Neural cell (in vitro differentiated cells): ENCODE data around the gene FGF11. TPM values are rescaled to one million over a fixed set of nuclear protein-coding genes. Genes with fewer than 3 reads are reported as not detected.
A peak's percentile ranks its signal among the peaks of the same experiment; 100 is the strongest.

Source experiments
- H2AFZ ChIP-seq: fragments of 200-600, 300-800 bp; sonication (generic), shearing (Covaris generic); 2 replicates; pipeline ENCODE4 v1.6.0; 2014; ENCODE audit warnings: low read depth, mild to moderate bottlenecking, antibody characterized with exemption, low read length, moderate library complexity
- H3F3A ChIP-seq: fragments of 200-600 bp; shearing (Covaris generic); 2 replicates; pipeline ENCODE4 v1.6.1; 2016; ENCODE audit warnings: mild to moderate bottlenecking, moderate library complexity, mixed read lengths, antibody characterized with exemption, low read length; ENCODE audit not compliant: insufficient read depth, poor library complexity, severe bottlenecking
- H3K27ac ChIP-seq: fragments of 200-600, 300-800 bp; sonication (generic), shearing (Covaris generic); 2 replicates; pipeline ENCODE4 v1.5.1; 2014; ENCODE audit warnings: mild to moderate bottlenecking, low read length, moderate library complexity
- H3K27me3 ChIP-seq: fragments of 300-800, 200-600 bp; sonication (generic), shearing (Covaris generic); 2 replicates; pipeline ENCODE4 v1.6.0; 2014; ENCODE audit warnings: mild to moderate bottlenecking, low read depth, low read length, moderate library complexity; ENCODE audit not compliant: insufficient read depth
- H3K36me3 ChIP-seq: fragments of 300-800, 200-600 bp; sonication (generic), shearing (Covaris generic); 2 replicates; pipeline ENCODE4 v1.5.1; 2014; ENCODE audit warnings: mild to moderate bottlenecking, antibody characterized with exemption, low read length, moderate library complexity; ENCODE audit not compliant: insufficient read depth
- H3K4me2 ChIP-seq: fragments of 300-800, 200-600 bp; sonication (generic), shearing (Covaris generic); 2 replicates; pipeline ENCODE4 v1.6.0; 2014; ENCODE audit warnings: mild to moderate bottlenecking, low read length
- H3K4me3 ChIP-seq: fragments of 300-800, 200-600 bp; sonication (generic), shearing (Covaris generic); 2 replicates; pipeline ENCODE4 v1.5.1; 2014; ENCODE audit warnings: mild to moderate bottlenecking, low read length, moderate library complexity
- H3K79me2 ChIP-seq: fragments of 200-600 bp; shearing (Covaris generic); replicated peaks from 2 replicates; pipeline ENCODE4 v1.6.0; 2014; ENCODE audit warnings: mild to moderate bottlenecking, low read length, moderate library complexity; ENCODE audit not compliant: insufficient read depth
- H3K9ac ChIP-seq: fragments of 300-800, 200-600 bp; sonication (generic), shearing (Covaris generic); 2 replicates; pipeline ENCODE4 v1.6.1; 2016; ENCODE audit warnings: mild to moderate bottlenecking, low read length, mixed read lengths
- H3K9me2 ChIP-seq: fragments of 200-600 bp; shearing (Covaris generic); 2 replicates; pipeline ENCODE4 v1.6.1; 2016; ENCODE audit warnings: mild to moderate bottlenecking, low read length, mixed read lengths; ENCODE audit not compliant: insufficient read depth
- H3K9me3 ChIP-seq: fragments of 200-600, 300-800 bp; sonication (generic), shearing (Covaris generic); 2 replicates; pipeline ENCODE4 v1.6.1; 2016; ENCODE audit warnings: mild to moderate bottlenecking, mixed run types, low read length, moderate library complexity, mixed read lengths
- H4K20me1 ChIP-seq: fragments of 200-600 bp; shearing (Covaris generic); 2 replicates; pipeline ENCODE4 v1.6.1; 2016; ENCODE audit warnings: mild to moderate bottlenecking, mixed run types; ENCODE audit not compliant: insufficient read depth
- EP300 ChIP-seq: fragments of 450-650 bp; conservative IDR thresholded peaks from 2 replicates; pipeline ENCODE4 v1.6.1; 2014; ENCODE audit warnings: antibody characterized with exemption, mild to moderate bottlenecking, moderate library complexity; ENCODE audit not compliant: poor library complexity, severe bottlenecking
- EZH2 ChIP-seq: fragments of 200-600, 300-800 bp; shearing (Covaris generic), sonication (generic); IDR thresholded peaks from 2 replicates; pipeline ENCODE4 v1.6.1; 2014; ENCODE audit warnings: antibody characterized with exemption, low read length, borderline replicate concordance, mild to moderate bottlenecking; ENCODE audit not compliant: insufficient read depth, poor library complexity, severe bottlenecking
- MXI1 ChIP-seq: fragments of 450-650 bp; conservative IDR thresholded peaks from 2 replicates; pipeline ENCODE4 v1.6.1; 2014; ENCODE audit warnings: antibody characterized with exemption, mild to moderate bottlenecking; ENCODE audit not compliant: poor library complexity, severe bottlenecking
- POLR2AphosphoS5 ChIP-seq: IDR thresholded peaks from 2 replicates; pipeline ENCODE4 v1.6.1; 2012
- RAD21 ChIP-seq: fragments of 450-650 bp; conservative IDR thresholded peaks from 2 replicates; pipeline ENCODE4 v1.6.1; 2014; ENCODE audit warnings: antibody characterized with exemption, mild to moderate bottlenecking, moderate library complexity
- SMC3 ChIP-seq: fragments of 450-650 bp; conservative IDR thresholded peaks from 2 replicates; pipeline ENCODE4 v1.6.1; 2014; ENCODE audit warnings: antibody characterized with exemption, mild to moderate bottlenecking, moderate library complexity; ENCODE audit not compliant: poor library complexity
- TAF1 ChIP-seq: IDR thresholded peaks from 2 replicates; pipeline ENCODE4 v1.6.1; 2012; ENCODE audit warnings: low read depth
- polyA plus RNA-seq: library from polyadenylated mRNA; depleted of rRNA; stranded (reverse); fragments of >200 nt; gene quantifications from 2 replicates; pipeline ENCODE4 v1.2.3, GENCODE V29; 2014
- TF ChIP-seq, protein P1 (sequence below): fragments of 450-650 bp; IDR thresholded peaks from 2 replicates; pipeline ENCODE4 v1.5.1; 2014; ENCODE audit warnings: antibody characterized with exemption, mild to moderate bottlenecking, moderate library complexity; ENCODE audit not compliant: poor library complexity, severe bottlenecking
- TF ChIP-seq, protein P2 (sequence below): IDR thresholded peaks from 2 replicates; pipeline ENCODE4 v1.6.1; 2012; ENCODE audit warnings: borderline replicate concordance

The FGF11 gene
- polyA plus RNA-seq, 1 donor from 2014 or later: 16.4 TPM

DNA sequence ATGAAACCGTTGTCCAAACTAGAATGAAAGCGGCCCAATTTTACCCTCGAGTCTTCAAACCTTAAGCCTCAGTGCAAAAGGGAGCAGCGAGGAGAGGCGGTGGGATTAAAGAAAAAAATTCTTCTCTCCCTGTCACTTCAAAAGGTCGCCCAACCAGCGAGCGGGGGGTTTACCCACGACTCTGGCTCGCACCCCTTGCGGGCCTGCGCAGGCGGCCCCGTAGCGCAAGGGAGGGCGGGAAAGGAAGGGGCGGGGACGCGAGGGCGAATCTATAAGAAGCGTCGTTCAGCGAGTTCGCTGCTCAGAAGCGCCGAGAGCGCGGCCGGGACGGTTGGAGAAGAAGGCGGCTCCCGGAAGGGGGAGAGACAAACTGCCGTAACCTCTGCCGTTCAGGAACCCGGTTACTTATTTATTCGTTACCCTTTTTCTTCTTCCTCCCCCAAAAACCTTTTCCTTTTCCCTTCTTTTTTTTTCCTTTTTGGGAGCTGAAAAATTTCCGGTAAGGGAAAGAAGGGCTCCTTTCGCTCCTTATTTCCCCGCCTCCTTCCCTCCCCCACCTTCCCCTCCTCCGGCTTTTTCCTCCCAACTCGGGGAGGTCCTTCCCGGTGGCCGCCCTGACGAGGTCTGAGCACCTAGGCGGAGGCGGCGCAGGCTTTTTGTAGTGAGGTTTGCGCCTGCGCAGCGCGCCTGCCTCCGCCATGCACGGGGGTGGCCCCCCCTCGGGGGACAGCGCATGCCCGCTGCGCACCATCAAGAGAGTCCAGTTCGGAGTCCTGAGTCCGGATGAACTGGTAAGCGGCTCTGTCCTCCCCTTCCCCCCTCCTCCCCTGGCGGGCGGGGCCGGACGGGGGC is 45.0 kb downstream of the FGF11 start, which contains the start of gene POLR2A:
TSS of gene POLR2A (plus strand) at position 300 of the 852 bp plus-strand sequence.
- Histone ChIP-seq H3K36me3 (no peaks in the 10 kb centered on the region), H3K9ac (peak within 1 kb of the TSS; percentile 98), H2AFZ (peak within 1 kb of the TSS; percentile 91), H3K9me2 (no peaks in the 10 kb centered on the region), H3K4me2 (peak within 1 kb of the TSS; percentile 98), H3K4me3 (peak within 1 kb of the TSS; percentile 96), H3F3A (no peaks in the 10 kb centered on the region), H4K20me1 (no peaks in the 10 kb centered on the region), H3K9me3 (no peaks in the 10 kb centered on the region), H3K79me2 (peaks cover 55% of the 10 kb centered on the region), H3K27me3 (no peaks in the 10 kb centered on the region), H3K27ac (peak within 1 kb of the TSS; percentile 100)
- TF ChIP-seq, protein P1, sequence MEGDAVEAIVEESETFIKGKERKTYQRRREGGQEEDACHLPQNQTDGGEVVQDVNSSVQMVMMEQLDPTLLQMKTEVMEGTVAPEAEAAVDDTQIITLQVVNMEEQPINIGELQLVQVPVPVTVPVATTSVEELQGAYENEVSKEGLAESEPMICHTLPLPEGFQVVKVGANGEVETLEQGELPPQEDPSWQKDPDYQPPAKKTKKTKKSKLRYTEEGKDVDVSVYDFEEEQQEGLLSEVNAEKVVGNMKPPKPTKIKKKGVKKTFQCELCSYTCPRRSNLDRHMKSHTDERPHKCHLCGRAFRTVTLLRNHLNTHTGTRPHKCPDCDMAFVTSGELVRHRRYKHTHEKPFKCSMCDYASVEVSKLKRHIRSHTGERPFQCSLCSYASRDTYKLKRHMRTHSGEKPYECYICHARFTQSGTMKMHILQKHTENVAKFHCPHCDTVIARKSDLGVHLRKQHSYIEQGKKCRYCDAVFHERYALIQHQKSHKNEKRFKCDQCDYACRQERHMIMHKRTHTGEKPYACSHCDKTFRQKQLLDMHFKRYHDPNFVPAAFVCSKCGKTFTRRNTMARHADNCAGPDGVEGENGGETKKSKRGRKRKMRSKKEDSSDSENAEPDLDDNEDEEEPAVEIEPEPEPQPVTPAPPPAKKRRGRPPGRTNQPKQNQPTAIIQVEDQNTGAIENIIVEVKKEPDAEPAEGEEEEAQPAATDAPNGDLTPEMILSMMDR: peak; percentile 45
- TF ChIP-seq, protein P2, sequence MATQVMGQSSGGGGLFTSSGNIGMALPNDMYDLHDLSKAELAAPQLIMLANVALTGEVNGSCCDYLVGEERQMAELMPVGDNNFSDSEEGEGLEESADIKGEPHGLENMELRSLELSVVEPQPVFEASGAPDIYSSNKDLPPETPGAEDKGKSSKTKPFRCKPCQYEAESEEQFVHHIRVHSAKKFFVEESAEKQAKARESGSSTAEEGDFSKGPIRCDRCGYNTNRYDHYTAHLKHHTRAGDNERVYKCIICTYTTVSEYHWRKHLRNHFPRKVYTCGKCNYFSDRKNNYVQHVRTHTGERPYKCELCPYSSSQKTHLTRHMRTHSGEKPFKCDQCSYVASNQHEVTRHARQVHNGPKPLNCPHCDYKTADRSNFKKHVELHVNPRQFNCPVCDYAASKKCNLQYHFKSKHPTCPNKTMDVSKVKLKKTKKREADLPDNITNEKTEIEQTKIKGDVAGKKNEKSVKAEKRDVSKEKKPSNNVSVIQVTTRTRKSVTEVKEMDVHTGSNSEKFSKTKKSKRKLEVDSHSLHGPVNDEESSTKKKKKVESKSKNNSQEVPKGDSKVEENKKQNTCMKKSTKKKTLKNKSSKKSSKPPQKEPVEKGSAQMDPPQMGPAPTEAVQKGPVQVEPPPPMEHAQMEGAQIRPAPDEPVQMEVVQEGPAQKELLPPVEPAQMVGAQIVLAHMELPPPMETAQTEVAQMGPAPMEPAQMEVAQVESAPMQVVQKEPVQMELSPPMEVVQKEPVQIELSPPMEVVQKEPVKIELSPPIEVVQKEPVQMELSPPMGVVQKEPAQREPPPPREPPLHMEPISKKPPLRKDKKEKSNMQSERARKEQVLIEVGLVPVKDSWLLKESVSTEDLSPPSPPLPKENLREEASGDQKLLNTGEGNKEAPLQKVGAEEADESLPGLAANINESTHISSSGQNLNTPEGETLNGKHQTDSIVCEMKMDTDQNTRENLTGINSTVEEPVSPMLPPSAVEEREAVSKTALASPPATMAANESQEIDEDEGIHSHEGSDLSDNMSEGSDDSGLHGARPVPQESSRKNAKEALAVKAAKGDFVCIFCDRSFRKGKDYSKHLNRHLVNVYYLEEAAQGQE: peak; percentile 98
- TF ChIP-seq POLR2AphosphoS5: peak; percentile 100
- TF ChIP-seq TAF1: peak; percentile 100
- peak; percentile 70 for TF ChIP-seq EP300
- no peak for TF ChIP-seq RAD21

DNA sequence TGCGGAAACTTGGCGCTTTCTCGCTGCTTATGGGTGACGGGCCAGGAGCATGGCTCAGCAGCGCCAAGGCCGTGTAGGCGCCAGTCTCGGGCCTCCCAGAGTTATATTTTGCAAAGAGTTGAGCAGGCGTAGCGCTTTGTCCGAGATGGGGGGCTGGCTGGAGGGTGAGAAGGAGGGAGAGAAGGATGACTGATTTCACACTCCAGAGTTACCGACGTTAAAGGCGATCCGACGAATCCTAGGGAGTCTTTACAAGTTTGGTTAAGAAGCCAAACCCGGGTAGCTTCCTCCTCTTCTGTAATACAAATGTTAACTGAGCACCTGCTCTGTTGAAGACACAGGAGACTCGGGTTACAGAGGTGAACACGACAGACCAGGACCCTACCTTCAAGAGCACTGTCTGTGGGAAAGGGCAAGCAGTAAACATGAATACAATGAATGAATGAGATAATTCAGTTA is 45.6 kb downstream of the FGF11 start:
- no peaks in the 10 kb centered on the region for H3K27me3 ChIP-seq
- peak overlapping the region; percentile 98 for H3K9ac ChIP-seq
- H3K9me3 ChIP-seq: no peaks in the 10 kb centered on the region
- peak overlapping the region; percentile 100 for H3K27ac ChIP-seq
- TF ChIP-seq SMC3 (peak; percentile 59), TAF1 (no peak)
- no peaks in the 10 kb centered on the region for H3K36me3 ChIP-seq
- peak overlapping the region; percentile 85 for H3K4me2 ChIP-seq
- no peaks in the 10 kb centered on the region for H4K20me1 ChIP-seq
- H3F3A ChIP-seq: no peaks in the 10 kb centered on the region
- peaks cover 58% of the 10 kb centered on the region for H3K79me2 ChIP-seq
- H3K9me2 ChIP-seq: no peaks in the 10 kb centered on the region
- peak overlapping the region; percentile 33 for H2AFZ ChIP-seq
- H3K4me3 ChIP-seq: peak overlapping the region; percentile 96

DNA sequence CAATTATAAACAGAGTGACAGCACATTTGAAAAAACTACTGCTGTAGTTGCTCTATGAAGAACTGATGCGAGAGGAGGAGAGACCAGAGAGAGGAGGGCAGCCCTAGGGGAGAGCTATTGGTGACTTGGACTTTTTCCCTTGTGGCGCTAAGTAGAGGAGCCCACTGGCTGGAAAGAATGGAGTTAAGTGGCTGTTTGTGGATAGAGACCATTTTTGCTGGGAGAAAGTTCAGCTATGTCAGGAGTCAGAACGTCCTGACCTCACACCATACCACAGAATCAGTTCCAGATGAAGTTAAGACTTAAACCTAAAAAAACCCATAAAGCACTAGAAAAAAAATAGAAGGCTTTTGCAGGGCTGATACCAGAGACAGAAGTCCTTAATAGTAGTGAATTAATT is 46.9 kb downstream of the FGF11 start:
- no peak overlapping the region for H3K9ac ChIP-seq
- H2AFZ ChIP-seq: no peak overlapping the region
- H3K27ac ChIP-seq: no peak overlapping the region
- H3K4me3 ChIP-seq: peak overlapping the region; percentile 96
- no peaks in the 10 kb centered on the region for H3K36me3 ChIP-seq
- no peaks in the 10 kb centered on the region for H3F3A ChIP-seq
- peaks cover 63% of the 10 kb centered on the region for H3K79me2 ChIP-seq
- no peaks in the 10 kb centered on the region for H4K20me1 ChIP-seq
- H3K9me3 ChIP-seq: no peaks in the 10 kb centered on the region
- no peaks in the 10 kb centered on the region for H3K9me2 ChIP-seq
- peak overlapping the region; percentile 61 for H3K4me2 ChIP-seq
- no peaks in the 10 kb centered on the region for H3K27me3 ChIP-seq
- no peak for TF ChIP-seq EP300
- no peak for TF ChIP-seq POLR2AphosphoS5
- no peak for TF ChIP-seq EZH2
- no peak for TF ChIP-seq RAD21
- no peak for TF ChIP-seq SMC3
- TF ChIP-seq, protein P1: no peak
- no peak for TF ChIP-seq TAF1
- TF ChIP-seq MXI1: no peak
